ENCODE data around the gene TACC3. TPM values are rescaled to one million over a fixed set of nuclear protein-coding genes. Genes with fewer than 3 reads are reported as not detected.
A peak's percentile ranks its signal among the peaks of the same experiment; 100 is the strongest.

The TACC3 gene
- total RNA-seq, 6 donors from 2014 or later, result 8.9 to 47.4 (median 21.9) TPM

DNA sequence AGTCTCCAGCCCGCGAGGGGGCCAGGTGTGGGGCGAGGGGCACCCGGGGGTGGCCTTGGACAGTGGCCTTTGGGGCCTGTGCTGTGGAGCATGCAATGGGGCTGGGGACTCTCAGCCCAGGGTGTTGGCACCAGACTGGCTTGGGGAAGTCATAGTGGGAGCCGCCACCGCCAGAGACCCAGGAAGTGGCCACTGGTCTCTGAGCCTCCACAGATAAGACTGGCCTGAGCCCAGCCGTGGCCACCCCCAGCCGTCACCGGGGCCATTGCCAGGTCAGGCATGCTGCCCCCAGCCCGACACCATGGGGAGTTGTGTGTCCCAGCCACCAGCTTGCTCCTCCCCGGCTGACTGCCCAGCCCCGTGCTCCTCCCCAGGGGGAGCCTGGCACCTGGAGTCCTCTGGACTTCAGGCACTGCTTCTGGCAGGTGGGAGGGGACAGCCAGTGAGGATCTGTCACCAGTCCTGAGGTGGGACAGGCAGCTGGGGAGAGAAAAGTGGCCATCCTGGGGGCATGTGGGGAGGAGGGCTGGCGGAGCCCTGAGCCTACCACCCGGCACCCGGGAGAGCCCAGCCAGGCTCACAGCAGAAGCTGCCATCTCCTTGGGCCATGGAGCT lies 32.5 kb downstream of the TACC3 start:
- Histone ChIP-seq H3K36me3 (no peaks in the 10 kb centered on the region), H3K9me3 (no peaks in the 10 kb centered on the region), H3K4me1 (peaks cover 17 to 35% (median 29%) of the 10 kb centered on the region in 4 donors), H3K27ac (peak overlapping the region in 3 of 4 donors; percentile 48 to 84 (median 69)), H3K27me3 (no peaks in the 10 kb centered on the region), H3K4me3 (no peak overlapping the region)
- DNase-seq (peak in 1 of 2 donors; percentile 81), ATAC-seq (ENCODE audit: low FRiP score in 2 of 2) (no peak)
- WGBS, 2 donors, result 93 to 94% methylated on average over 3 to 15 of the region's 15 CpGs
- TF ChIP-seq POLR2A (IDR thresholded peaks at IDR 0.05), result no peak
- TF ChIP-seq, protein P1, sequence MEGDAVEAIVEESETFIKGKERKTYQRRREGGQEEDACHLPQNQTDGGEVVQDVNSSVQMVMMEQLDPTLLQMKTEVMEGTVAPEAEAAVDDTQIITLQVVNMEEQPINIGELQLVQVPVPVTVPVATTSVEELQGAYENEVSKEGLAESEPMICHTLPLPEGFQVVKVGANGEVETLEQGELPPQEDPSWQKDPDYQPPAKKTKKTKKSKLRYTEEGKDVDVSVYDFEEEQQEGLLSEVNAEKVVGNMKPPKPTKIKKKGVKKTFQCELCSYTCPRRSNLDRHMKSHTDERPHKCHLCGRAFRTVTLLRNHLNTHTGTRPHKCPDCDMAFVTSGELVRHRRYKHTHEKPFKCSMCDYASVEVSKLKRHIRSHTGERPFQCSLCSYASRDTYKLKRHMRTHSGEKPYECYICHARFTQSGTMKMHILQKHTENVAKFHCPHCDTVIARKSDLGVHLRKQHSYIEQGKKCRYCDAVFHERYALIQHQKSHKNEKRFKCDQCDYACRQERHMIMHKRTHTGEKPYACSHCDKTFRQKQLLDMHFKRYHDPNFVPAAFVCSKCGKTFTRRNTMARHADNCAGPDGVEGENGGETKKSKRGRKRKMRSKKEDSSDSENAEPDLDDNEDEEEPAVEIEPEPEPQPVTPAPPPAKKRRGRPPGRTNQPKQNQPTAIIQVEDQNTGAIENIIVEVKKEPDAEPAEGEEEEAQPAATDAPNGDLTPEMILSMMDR (IDR thresholded peaks at IDR 0.05), result no peak
- TF ChIP-seq POLR2AphosphoS5 (IDR thresholded peaks at IDR 0.05), result no peak
- no peak for TF ChIP-seq EP300 (IDR thresholded peaks at IDR 0.05)

DNA sequence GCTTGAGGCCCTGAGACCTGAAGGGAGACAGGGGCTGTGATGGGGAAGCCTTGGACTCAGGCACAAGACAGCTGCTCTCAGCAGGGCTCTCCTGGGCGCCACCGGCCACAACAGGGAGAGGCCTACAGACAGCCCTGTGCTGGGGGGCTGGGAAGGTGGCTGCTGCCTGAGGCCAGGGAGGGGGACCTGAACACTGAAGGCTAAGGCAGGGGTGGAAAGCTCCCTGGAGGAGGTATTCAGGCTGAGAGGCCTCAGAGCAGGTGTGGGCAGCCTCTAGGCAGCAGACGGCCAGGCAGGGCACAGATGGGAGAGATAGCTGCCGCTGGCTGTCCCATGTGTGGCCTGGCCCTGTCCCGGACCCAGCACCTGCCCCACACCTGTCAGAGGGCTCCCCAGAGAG lies 33.0 kb downstream of the TACC3 start:
- peaks cover 17 to 34% (median 29%) of the 10 kb centered on the region in 4 donors for H3K4me1 ChIP-seq
- 98 to 100% methylated on average over 2 to 3 of the region's 5 CpGs for WGBS, 2 donors
- H3K4me3 ChIP-seq, result no peak overlapping the region
- peak overlapping the region in 2 of 4 donors; percentile 0 to 84 for H3K27ac ChIP-seq
- H3K36me3 ChIP-seq, result no peaks in the 10 kb centered on the region
- DNase-seq, result peak in 1 of 2 donors; percentile 68
- ATAC-seq (ENCODE audit: low FRiP score in 2 of 2), result no peak
- no peaks in the 10 kb centered on the region for H3K9me3 ChIP-seq
- no peaks in the 10 kb centered on the region for H3K27me3 ChIP-seq
- TF ChIP-seq POLR2AphosphoS5 (IDR thresholded peaks at IDR 0.05) (no peak), EP300 (IDR thresholded peaks at IDR 0.05) (no peak), POLR2A (IDR thresholded peaks at IDR 0.05) (no peak)
- TF ChIP-seq, protein P1 (IDR thresholded peaks at IDR 0.05), result no peak

DNA sequence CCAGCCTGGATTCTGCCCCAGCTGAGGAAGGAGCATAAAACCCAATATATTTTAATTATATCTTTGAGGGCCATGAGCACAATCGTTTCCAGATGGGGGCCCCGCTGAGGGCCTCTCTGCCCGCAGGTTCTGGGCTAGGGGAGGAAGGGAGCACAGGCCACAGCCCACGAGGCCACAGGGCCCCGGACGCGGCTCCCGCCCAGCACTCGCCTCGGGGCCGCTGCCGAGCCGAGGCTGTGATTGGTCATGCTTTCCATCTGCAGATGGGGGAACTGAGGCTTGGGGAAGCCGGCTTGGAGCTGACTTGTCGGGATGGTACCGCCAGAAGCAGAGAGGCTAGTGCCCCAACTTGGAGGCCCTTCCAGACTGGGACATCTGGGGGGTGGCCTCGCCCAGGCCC lies 34.0 kb downstream of the TACC3 start:
- 87 to 93% methylated on average over 8 to 10 of the region's 17 CpGs for WGBS, 2 donors
- H3K27me3 ChIP-seq, result no peaks in the 10 kb centered on the region
- peak overlapping the region in 3 of 4 donors; percentile 36 to 78 (median 44) for H3K27ac ChIP-seq
- peaks cover 25 to 43% (median 33%) of the 10 kb centered on the region in 4 donors for H3K4me1 ChIP-seq
- ATAC-seq (ENCODE audit: low FRiP score in 2 of 2), result no peak
- no peaks in the 10 kb centered on the region for H3K9me3 ChIP-seq
- peak in 1 of 2 donors; percentile 71 for DNase-seq
- H3K36me3 ChIP-seq, result no peaks in the 10 kb centered on the region
- TF ChIP-seq EP300 (IDR thresholded peaks at IDR 0.05), result no peak
- TF ChIP-seq, protein P1 (IDR thresholded peaks at IDR 0.05), result no peak
- no peak for TF ChIP-seq POLR2A (IDR thresholded peaks at IDR 0.05)
- no peak for TF ChIP-seq POLR2AphosphoS5 (IDR thresholded peaks at IDR 0.05)
- no peak overlapping the region for H3K4me3 ChIP-seq

DNA sequence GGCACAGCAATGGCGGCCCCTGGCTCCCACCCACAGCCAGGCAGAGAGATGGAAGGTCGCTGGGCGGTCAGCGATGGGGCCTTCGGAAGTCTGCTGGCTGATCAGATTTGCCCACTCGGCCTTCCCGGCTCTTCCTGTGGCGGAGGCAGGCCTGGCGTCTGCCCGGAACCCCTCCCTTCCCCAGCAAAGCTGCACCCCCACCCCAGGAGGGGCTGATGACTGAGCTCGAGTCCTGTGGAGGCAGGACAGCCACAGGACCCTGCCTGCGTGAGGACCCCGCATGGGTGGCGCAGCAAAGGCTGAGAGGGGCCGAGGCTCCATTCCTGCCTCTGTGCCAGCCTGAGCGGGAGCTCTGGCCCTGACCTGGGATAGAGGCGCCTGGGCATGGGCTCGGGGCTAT lies 34.8 kb downstream of the TACC3 start:
- H3K27me3 ChIP-seq, result no peaks in the 10 kb centered on the region

More for the DNA sequence above, 34.8 kb downstream of the TACC3 start:
- WGBS, 2 donors, result 32 to 38% methylated on average over 5 to 6 of the region's 18 CpGs
- DNase-seq (peak in 1 of 2 donors; percentile 75), ATAC-seq (ENCODE audit: low FRiP score in 2 of 2) (no peak)
- peak overlapping the region in 3 of 4 donors; percentile 36 to 78 (median 44) for H3K27ac ChIP-seq
- no peaks in the 10 kb centered on the region for H3K36me3 ChIP-seq
- H3K4me1 ChIP-seq, result peaks cover 32 to 51% (median 38%) of the 10 kb centered on the region in 4 donors
- peak in 1 of 2 donors; percentile 20 for TF ChIP-seq POLR2AphosphoS5 (IDR thresholded peaks at IDR 0.05)
- TF ChIP-seq, protein P1 (IDR thresholded peaks at IDR 0.05), result no peak
- no peaks in the 10 kb centered on the region for H3K9me3 ChIP-seq
- no peak overlapping the region for H3K4me3 ChIP-seq

All from upper lobe of left lung (tissue), 6 donors.